SK-N-SH (cell line): Measurements from ENCODE around the gene DZIP1. TPM values are rescaled to one million over a fixed set of nuclear protein-coding genes. Genes with fewer than 3 reads are reported as not detected.

Experiments used
- CTCF ChIA-PET: fragments of 300-600, 350-600 bp; formaldehyde crosslinking; extraction: SDS; loops from one replicate; lab custom pipeline; 2021; lab: Yijun Ruan, JAX
- POLR2A ChIA-PET: fragments of 350-600 bp; sonication (Branson Sonifier 250); formaldehyde crosslinking; extraction: SDS; loops from one replicate; lab custom pipeline; 2020; ENCODE audit warnings: antibody characterized with exemption, inconsistent platforms; lab: Yijun Ruan, JAX
- DNase-seq: peaks from one replicate; pipeline ENCODE4 v3.0.0; 2012
- H2AFZ ChIP-seq: fragments of 200-600 bp; sonication (generic); 2 replicates; pipeline ENCODE4 v1.8.1; 2016; ENCODE audit warnings: antibody characterized with exemption, mild to moderate bottlenecking, low read depth
- H3F3A ChIP-seq: fragments of 200-600 bp; sonication (generic); replicated peaks from 2 replicates; pipeline ENCODE3; 2016; ENCODE audit warnings: antibody characterized with exemption, mild to moderate bottlenecking; ENCODE audit not compliant: insufficient read depth
- H3K27ac ChIP-seq, 2 experiments: fragments of 200-500 bp in 1 of 2; fragments of 200-600 bp in 1 of 2; sonication (Bioruptor generic) in 1 of 2; sonication (generic), shearing (Covaris generic) in 1 of 2; 2 replicates each; pipeline versions ENCODE4 v1.5.1 to v1.6.1; 2014 to 2016; ENCODE audit warnings: low read depth in 2 of 2, inconsistent platforms in 1 of 2, low read length in 1 of 2, mild to moderate bottlenecking in 1 of 2, mixed read lengths in 1 of 2
- H3K27me3 ChIP-seq: fragments of 200-600 bp; sonication (generic), shearing (Covaris generic); 2 replicates; pipeline ENCODE4 v1.6.1; 2016; ENCODE audit warnings: mixed run types; ENCODE audit not compliant: insufficient read depth
- H3K36me3 ChIP-seq, 2 experiments: fragments of 200-500 bp in 1 of 2; fragments of 200-600 bp in 1 of 2; sonication (Bioruptor generic) in 1 of 2; sonication (generic) in 1 of 2; replicated peaks in 1 of 2; 2 replicates each; pipeline versions ENCODE3 to v1.5.1; 2014 to 2016; ENCODE audit warnings: low read length in 1 of 2, mild to moderate bottlenecking in 1 of 2; ENCODE audit not compliant: insufficient read depth in 2 of 2, control insufficient read depth in 1 of 2
- H3K4me1 ChIP-seq, 2 experiments: fragments of 200-500 bp in 1 of 2; fragments of 200-600 bp in 1 of 2; sonication (Bioruptor generic) in 1 of 2; sonication (generic), shearing (Covaris generic) in 1 of 2; 2 replicates each; pipeline versions ENCODE4 v1.5.1 to v1.6.1; 2014 to 2016; ENCODE audit warnings: low read depth in 1 of 2, low read length in 1 of 2, mixed run types in 1 of 2; ENCODE audit not compliant: insufficient read depth in 2 of 2, control insufficient read depth in 1 of 2
- H3K4me2 ChIP-seq: fragments of 200-600 bp; sonication (generic), shearing (Covaris generic); 2 replicates; pipeline ENCODE4 v1.6.1; 2017; ENCODE audit warnings: mixed run types
- H3K4me3 ChIP-seq, 2 experiments: fragments of 200-500 bp in 1 of 2; fragments of 200-600 bp in 1 of 2; sonication (Bioruptor generic) in 1 of 2; sonication (generic), shearing (Covaris generic) in 1 of 2; 2 replicates each; pipeline versions ENCODE4 v1.5.1 to v1.8.1; 2014 to 2016; ENCODE audit warnings: low read depth in 2 of 2, inconsistent platforms in 1 of 2, low read length in 1 of 2, mild to moderate bottlenecking in 1 of 2, mixed read lengths in 1 of 2, moderate library complexity in 1 of 2
- H3K79me2 ChIP-seq: fragments of 200-600 bp; sonication (generic); 2 replicates; pipeline ENCODE4 v1.8.1; 2017; ENCODE audit warnings: mild to moderate bottlenecking; ENCODE audit not compliant: insufficient read depth
- H3K9ac ChIP-seq: fragments of 200-600 bp; sonication (generic); 2 replicates; pipeline ENCODE4 v1.6.1; 2017; ENCODE audit warnings: mixed run types
- H3K9me2 ChIP-seq: fragments of 200-600 bp; sonication (generic); 2 replicates; pipeline ENCODE4 v1.6.1; 2017; ENCODE audit warnings: mixed run types
- H3K9me3 ChIP-seq: fragments of 200-600 bp; sonication (generic); 2 replicates; pipeline ENCODE4 v1.6.1; 2017; ENCODE audit warnings: mixed run types, mild to moderate bottlenecking, moderate library complexity
- H4K20me1 ChIP-seq: fragments of 200-600 bp; sonication (generic); 2 replicates; pipeline ENCODE4 v1.6.1; 2017; ENCODE audit warnings: mild to moderate bottlenecking, mixed run types; ENCODE audit not compliant: insufficient read depth
- ELF1 ChIP-seq: IDR thresholded peaks from 2 replicates; pipeline ENCODE4 v1.4.0; 2012
- MEF2A ChIP-seq: IDR thresholded peaks from 2 replicates; pipeline ENCODE4 v1.4.0; 2012; ENCODE audit warnings: low read depth, borderline replicate concordance
- MXI1 ChIP-seq: IDR thresholded peaks from 2 replicates; pipeline ENCODE4 v1.6.1; 2012; ENCODE audit warnings: mild to moderate bottlenecking, low read depth, low read length, improper control_type of control experiment
- NFIC ChIP-seq: IDR thresholded peaks from 2 replicates; pipeline ENCODE4 v1.4.0; 2012; ENCODE audit warnings: borderline replicate concordance
- NRF1 ChIP-seq: IDR thresholded peaks from 2 replicates; pipeline ENCODE4 v1.6.1; 2012; ENCODE audit warnings: low read depth, mild to moderate bottlenecking, low read length
- POLR2AphosphoS5 ChIP-seq: IDR thresholded peaks from 2 replicates; pipeline ENCODE4 v1.6.1; 2012; ENCODE audit warnings: low read depth, low read length
- RAD21 ChIP-seq: IDR thresholded peaks from 2 replicates; pipeline ENCODE4 v1.6.1; 2012; ENCODE audit warnings: mild to moderate bottlenecking, low read length
- REST ChIP-seq: IDR thresholded peaks from 2 replicates; pipeline ENCODE4 v1.6.1; 2012; ENCODE audit warnings: mild to moderate bottlenecking, low read depth, low read length, moderate library complexity
- RFX5 ChIP-seq: IDR thresholded peaks from 2 replicates; pipeline ENCODE4 v1.6.1; 2012; ENCODE audit warnings: mild to moderate bottlenecking, improper control_type of control experiment, low read length
- SMC3 ChIP-seq: IDR thresholded peaks from 2 replicates; pipeline ENCODE4 v1.6.1; 2012; ENCODE audit warnings: low read depth, low read length, improper control_type of control experiment
- TEAD4 ChIP-seq: IDR thresholded peaks from 2 replicates; pipeline ENCODE4 v1.4.0; 2012; ENCODE audit warnings: mild to moderate bottlenecking, borderline replicate concordance; ENCODE audit not compliant: insufficient read depth
- YY1 ChIP-seq: IDR thresholded peaks from 2 replicates; pipeline ENCODE4 v1.4.0; 2012; ENCODE audit warnings: low read depth, mild to moderate bottlenecking
- ZBTB33 ChIP-seq: IDR thresholded peaks from 2 replicates; pipeline ENCODE4 v1.4.0; 2012; ENCODE audit warnings: low read depth, borderline replicate concordance
- WGBS: methylation state at CpG from one replicate; pipeline ENCODE4 v1.1.6; 2017; ENCODE audit warnings: low lambda C conversion rate; 5-methylcytosine and 5-hydroxymethylcytosine counted together
- polyA plus RNA-seq, 3 experiments: library from polyadenylated mRNA; depleted of rRNA; stranded (reverse); fragments of >200 nt; gene quantifications; 2 replicates each; pipeline ENCODE4 v1.2.3, GENCODE V29; 2012

DZIP1 gene
- polyA plus RNA-seq, 1 of the 3 experiments (the other 2 are of a cell fraction), result 15.0 TPM

- TF ChIP-seq RFX5, result no peak
Observed at GRCh38 chr13:95546919-95547318, 97.6 kb downstream of the DZIP1 start (continued).

GRCh38 chr13:95544293-95544692, 100.2 kb downstream of the DZIP1 start:
- H2AFZ ChIP-seq, result no peak overlapping the region
- CTCF ChIA-PET, result no interaction called here
- H3K9me2 ChIP-seq, result no peaks in the 10 kb centered on the region
- no peaks in the 10 kb centered on the region; a peak in 1 of 4 replicates for H3K4me1 ChIP-seq
- no peaks in the 10 kb centered on the region for H4K20me1 ChIP-seq
- no peaks in the 10 kb centered on the region for H3K36me3 ChIP-seq
- no peaks in the 10 kb centered on the region for H3K9me3 ChIP-seq
- H3K27ac ChIP-seq, result no peak overlapping the region
- H3K79me2 ChIP-seq, result no peaks in the 10 kb centered on the region
- no peak for DNase-seq
- POLR2A ChIA-PET, result no interaction called here
- no peaks in the 10 kb centered on the region for H3K27me3 ChIP-seq
- no peak overlapping the region for H3K4me3 ChIP-seq
- WGBS, result 54% methylated on average over 2 of the region's 2 CpGs
- TF ChIP-seq YY1, result no peak
- H3K9ac ChIP-seq, result no peak overlapping the region
- no peak overlapping the region for H3K4me2 ChIP-seq
- H3F3A ChIP-seq, result no peaks in the 10 kb centered on the region

GRCh38 chr13:95541911-95542474, 102.5 kb downstream of the DZIP1 start:
- Histone ChIP-seq H3K4me1 (no peaks in the 10 kb centered on the region), H3K4me3 (no peak overlapping the region), H4K20me1 (no peaks in the 10 kb centered on the region), H3K27ac (no peak overlapping the region), H3K9ac (no peak overlapping the region), H3K9me3 (no peaks in the 10 kb centered on the region), H3F3A (no peaks in the 10 kb centered on the region), H3K4me2 (no peak overlapping the region), H2AFZ (no peak overlapping the region), H3K36me3 (no peaks in the 10 kb centered on the region), H3K79me2 (no peaks in the 10 kb centered on the region), H3K9me2 (no peaks in the 10 kb centered on the region), H3K27me3 (no peaks in the 10 kb centered on the region)
- 92% methylated on average over 8 of the region's 8 CpGs for WGBS
- POLR2A ChIA-PET, result no interaction called here
- CTCF ChIA-PET, result interaction anchor here (0.6 to 6.6 kb wide), 4 partner anchors 8 to 292 kb away, joined by 3 to 48 read pairs (median 4); no protein-coding TSS in a partner anchor
- no peak for DNase-seq
- TF ChIP-seq ELF1 (no peak), MEF2A (no peak), NRF1 (no peak), ZBTB33 (no peak), POLR2AphosphoS5 (no peak), REST (no peak), TEAD4 (no peak), MXI1 (no peak), NFIC (no peak), SMC3 (no peak), RAD21 (no peak)
